GM19397 (cell line): Measurements from ENCODE around the gene WDR81.
"Not testable (repeated sequence)": the region's sequence is repeated elsewhere in the genome, so short reads cannot be mapped to it uniquely, and the experiment has no call there.

Experiments used
- ATAC-seq: cut with Tn5 transposase; IDR thresholded peaks from one replicate; pipeline ENCODE4 v1.9.1; 2021; ENCODE audit warnings: mild to moderate bottlenecking, moderate library complexity; ENCODE audit not compliant: unreplicated experiment

Gene WDR81

DNA sequence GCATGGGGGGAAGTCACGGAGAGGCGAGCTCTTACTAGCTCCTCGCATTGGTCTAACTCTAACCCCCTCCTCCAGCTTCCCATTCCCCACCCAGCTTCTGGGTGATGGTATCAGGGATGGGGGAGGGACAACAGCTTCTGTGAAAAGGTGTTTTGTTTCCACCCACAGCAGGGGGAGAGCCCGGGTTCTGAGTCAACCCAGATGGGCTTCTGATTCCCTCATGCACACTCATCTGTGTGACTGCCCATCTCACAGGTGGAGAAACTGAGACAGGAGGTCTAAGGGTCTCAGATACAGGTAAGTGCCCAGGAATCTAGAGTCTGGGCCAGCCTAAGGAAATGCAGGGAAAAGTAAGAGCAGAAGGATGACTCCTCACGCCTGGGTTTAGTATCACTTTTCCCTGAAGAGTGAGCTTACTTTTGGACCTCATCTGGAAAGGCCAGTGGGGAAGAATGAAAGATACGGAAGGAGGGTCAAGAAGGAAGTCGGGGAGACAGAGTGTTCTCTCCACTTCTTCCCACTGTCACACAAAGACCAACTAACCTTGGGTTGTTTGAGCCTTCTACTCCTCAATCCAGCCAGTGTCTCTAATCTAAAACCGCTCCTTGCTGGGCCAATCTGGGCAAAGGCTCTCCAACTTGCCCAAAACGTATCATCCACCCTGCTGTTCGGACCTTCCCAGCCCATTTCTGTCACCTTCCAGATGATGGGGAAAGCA lies 11.2 kb upstream of the WDR81 start:
- ATAC-seq = no peak

GRCh38 chr17:1713878-1714426 lies 10.6 kb upstream of the WDR81 start:
- ATAC-seq = no peak

GRCh38 chr17:1714427-1714979 lies 10.0 kb upstream of the WDR81 start:
- ATAC-seq = no peak

DNA sequence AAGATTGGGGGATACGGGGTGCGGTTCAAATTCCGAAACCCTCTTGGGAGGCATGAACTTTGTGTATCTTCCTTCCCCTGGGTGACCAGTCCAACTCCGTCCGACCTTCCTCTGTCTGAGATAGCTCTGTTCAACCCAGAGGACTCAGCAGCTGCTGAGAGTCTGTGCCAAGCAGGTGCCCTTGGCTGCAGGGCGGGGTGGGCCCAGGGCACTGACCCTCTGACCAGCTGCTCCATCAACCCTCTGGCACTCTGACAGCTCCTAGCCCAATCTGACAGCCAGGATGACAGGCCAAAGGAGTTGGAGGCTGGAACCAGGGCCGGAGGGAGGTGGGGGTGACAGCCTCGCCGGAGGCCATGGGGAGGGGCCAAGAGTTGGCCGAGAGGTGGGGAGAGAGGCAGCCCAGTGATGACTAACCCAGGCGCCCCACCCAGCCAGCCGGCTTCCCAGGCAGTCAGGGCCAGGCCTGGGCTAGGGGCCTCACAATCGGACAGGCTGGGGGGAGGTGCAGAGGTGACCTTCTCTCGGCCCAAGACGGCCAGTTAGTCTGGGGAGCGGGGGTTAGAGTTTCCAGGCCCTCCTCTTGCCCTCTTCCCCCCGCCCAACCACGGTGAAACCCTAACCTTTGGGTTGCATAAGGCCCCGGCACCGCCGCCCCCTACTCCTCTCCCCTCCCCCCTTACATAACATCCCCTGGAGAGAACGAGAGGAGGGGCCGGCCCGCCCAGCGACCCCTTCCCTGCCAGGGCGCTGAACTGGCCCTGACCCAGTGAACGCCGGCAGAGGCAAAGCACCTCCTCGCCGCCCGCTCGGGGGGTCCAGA lies 9.3 kb upstream of the WDR81 start:
- no peak for ATAC-seq

GRCh38 chr17:1715803-1716075 lies 8.8 kb upstream of the WDR81 start:
- no peak for ATAC-seq

- ATAC-seq = peak; percentile 75
Observed at GRCh38 chr17:1716076-1716911, 8.2 kb upstream of the WDR81 start.

DNA sequence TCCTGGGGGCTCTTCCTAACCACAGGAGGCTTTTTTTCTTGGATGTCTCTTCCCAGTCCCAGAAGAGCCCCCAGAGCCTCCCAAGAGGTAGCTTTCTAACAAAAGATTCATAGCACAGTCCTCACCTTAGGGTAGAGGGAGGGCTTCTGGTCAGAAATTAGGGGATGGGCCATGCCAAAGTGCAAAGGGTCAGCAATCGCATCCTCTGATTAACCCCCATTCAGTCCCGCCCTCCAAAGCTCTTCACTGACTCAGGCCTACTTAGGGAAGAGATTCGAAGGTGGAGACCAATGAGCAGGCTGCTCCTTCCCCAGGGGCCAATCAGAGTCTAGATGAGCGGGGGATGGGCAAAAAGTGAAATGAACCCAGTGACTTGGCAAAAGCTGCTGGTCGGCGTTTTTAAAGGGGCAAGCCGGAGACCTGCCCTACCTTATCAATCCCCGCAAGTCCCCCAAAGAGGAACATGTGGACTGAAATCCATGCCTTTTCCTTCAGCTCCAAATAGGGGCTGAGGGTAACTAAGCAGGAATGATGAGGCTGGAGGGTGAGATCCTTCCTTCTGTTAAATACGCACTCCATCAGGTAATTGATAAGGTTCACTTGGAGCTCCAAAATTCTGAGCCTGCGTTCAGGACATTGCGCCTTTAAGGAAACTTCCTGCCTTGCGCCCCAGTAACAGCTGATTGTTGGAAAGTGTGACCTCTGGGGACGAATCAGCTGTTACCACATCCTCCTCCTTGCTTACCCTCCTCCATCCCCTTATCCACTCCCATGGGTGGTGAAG lies 7.4 kb upstream of the WDR81 start:
- ATAC-seq = peak; percentile 35

GRCh38 chr17:1718362-1719165 lies 5.9 kb upstream of the WDR81 start:
- ATAC-seq = no peak

DNA sequence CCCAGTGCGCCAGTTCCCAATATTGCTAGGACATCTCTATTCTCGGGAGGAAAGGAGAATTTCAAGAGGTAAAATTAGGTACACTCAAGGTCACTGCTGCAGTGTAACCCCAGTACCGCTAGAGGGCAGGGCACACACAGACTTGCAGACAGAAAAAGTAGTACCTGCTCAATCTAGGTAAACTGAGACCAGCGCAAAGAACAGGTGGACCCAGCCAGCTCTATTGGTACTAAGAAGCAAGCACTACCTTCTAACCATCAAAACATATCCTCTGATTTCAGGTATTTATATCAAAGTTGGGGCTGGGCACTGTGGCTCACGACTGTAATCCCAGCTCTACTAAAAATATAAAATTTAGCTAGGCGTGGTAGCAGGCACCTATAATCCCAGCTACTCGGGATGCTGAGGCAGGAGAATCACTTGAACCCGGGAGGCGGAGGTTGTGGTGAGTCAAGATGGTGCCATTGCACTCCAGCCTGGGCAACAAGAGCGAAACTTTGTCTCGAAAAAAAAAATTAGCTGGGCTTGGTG lies 3.6 kb upstream of the WDR81 start:
- no peak for ATAC-seq

DNA sequence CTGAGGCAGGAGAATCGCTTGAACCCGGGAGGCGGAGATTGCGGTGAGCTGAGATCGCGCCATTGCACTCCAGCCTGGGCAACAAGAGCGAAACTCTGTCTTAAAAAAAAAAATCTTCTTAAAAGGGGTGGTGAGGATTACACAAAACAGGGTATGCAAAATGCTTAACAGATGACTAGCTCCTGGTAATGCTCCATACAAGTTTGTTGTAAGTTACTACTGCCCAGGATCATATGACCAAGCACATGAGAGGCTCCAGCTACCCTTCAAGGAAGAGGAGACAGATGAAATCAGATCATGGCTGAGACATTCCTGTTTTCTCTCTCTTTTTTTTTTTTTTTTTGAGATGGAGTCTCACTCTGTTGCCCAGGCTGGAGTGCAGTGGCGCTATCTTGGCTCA lies 2.5 kb upstream of the WDR81 start:
- ATAC-seq = not testable (repeated sequence)

DNA sequence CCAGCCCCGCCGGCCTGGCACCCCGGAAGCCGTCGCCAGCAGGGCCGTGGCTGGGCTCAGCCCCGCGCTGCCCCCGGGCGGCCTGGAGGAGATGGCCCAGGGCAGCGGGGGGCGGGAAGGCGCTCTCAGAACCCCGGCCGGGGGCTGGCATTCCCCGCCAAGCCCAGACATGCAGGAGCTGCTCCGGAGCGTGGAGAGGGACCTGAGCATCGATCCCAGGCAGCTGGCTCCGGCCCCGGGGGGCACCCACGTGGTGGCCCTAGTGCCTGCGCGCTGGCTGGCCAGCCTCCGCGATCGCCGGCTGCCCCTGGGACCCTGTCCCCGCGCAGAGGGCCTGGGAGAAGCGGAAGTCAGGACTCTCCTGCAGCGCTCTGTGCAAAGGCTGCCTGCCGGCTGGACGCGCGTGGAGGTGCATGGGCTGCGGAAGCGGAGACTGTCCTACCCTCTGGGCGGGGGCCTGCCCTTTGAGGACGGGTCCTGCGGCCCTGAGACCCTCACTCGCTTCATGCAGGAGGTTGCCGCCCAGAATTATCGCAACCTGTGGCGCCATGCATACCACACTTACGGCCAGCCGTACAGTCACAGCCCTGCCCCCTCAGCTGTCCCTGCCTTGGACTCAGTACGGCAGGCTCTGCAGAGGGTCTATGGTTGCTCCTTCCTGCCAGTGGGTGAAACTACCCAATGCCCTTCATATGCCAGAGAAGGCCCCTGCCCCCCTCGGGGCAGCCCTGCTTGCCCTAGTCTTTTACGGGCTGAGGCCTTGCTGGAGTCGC lies 551 bp downstream of the WDR81 start:
- ATAC-seq = peak; percentile 12

- no peak for ATAC-seq
Observed at GRCh38 chr17:1725642-1726511, 1.4 kb downstream of the WDR81 start.

GRCh38 chr17:1726626-1727257 lies 2.2 kb downstream of the WDR81 start:
- ATAC-seq = no peak

GRCh38 chr17:1727258-1727789 lies 2.8 kb downstream of the WDR81 start:
- ATAC-seq = no peak

GRCh38 chr17:1727876-1728630 lies 3.5 kb downstream of the WDR81 start:
- ATAC-seq = no peak

DNA sequence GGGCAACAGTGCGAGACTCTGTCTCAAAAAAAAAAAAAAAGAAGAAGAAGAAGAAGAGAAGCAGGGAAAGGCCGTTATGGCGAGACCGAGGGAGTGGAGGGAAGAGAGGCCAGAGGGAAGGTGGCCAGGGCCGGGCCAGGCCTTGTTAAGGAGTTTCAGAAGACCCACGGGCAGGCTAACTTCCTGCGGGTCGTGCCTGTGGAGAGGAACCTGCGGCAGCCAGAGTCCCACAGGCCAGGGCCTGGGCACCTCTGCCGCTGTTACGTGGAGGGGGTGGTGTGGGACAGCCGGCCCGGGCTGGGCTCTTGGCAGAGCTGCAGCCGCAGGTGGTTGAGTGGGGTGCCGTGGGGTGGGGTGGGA lies 5.4 kb downstream of the WDR81 start:
- ATAC-seq = no peak
